Right lobe of liver (tissue), 4 donors: Measurements from ENCODE around the gene RPP25.

Experiments
- POLR2A ChIP-seq: fragments of 450-650 bp; IDR thresholded peaks from one replicate; pipeline ENCODE4 v1.6.1; 2017; ENCODE audit warnings: antibody characterized with exemption, mild to moderate bottlenecking
- TF ChIP-seq, protein P1 (sequence below), 4 donors: fragments of 200-600 bp in 3 of 4; fragments of 450-650 bp in 1 of 4; IDR thresholded peaks; one replicate each; pipeline versions ENCODE4 v1.5.1 to v1.8.0; 2016 to 2022; ENCODE audit warnings: antibody characterized with exemption in 4 of 4, mild to moderate bottlenecking in 2 of 4
- donor health status: DM: no; HTN: no; CAD: no.
- donor health status: DM: no; HTN: no; CAD: no.
- donor health status: DM: no; HTN: yes; CAD: no.

DNA sequence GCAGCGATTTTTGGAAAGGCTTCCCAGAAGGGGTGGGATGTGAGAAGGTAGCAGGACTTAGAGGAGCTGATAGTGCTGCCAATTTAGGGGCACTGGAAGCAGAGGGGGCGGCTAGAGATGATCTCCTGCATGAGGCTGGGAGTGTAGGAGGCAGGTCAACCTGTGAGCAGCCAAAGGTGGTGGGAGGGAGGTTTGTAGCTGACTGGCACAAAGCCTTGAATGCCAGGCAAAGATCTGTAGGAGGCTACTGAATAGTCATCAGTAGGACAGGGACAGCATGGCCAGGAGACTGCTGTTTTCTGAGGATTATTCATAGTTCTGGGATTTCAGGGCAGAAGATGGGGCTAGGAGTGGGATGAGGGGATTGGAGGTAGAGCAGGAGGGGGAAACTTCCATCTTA is 41.0 kb upstream of the RPP25 start:
- TF ChIP-seq, protein P1, sequence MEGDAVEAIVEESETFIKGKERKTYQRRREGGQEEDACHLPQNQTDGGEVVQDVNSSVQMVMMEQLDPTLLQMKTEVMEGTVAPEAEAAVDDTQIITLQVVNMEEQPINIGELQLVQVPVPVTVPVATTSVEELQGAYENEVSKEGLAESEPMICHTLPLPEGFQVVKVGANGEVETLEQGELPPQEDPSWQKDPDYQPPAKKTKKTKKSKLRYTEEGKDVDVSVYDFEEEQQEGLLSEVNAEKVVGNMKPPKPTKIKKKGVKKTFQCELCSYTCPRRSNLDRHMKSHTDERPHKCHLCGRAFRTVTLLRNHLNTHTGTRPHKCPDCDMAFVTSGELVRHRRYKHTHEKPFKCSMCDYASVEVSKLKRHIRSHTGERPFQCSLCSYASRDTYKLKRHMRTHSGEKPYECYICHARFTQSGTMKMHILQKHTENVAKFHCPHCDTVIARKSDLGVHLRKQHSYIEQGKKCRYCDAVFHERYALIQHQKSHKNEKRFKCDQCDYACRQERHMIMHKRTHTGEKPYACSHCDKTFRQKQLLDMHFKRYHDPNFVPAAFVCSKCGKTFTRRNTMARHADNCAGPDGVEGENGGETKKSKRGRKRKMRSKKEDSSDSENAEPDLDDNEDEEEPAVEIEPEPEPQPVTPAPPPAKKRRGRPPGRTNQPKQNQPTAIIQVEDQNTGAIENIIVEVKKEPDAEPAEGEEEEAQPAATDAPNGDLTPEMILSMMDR (IDR thresholded peaks at IDR 0.05): no peak
- no peak for TF ChIP-seq POLR2A
